ENCODE measurements around the gene CAPN15.
A peak's percentile ranks its signal among the peaks of the same experiment; 100 is the strongest.

Gene CAPN15

DNA sequence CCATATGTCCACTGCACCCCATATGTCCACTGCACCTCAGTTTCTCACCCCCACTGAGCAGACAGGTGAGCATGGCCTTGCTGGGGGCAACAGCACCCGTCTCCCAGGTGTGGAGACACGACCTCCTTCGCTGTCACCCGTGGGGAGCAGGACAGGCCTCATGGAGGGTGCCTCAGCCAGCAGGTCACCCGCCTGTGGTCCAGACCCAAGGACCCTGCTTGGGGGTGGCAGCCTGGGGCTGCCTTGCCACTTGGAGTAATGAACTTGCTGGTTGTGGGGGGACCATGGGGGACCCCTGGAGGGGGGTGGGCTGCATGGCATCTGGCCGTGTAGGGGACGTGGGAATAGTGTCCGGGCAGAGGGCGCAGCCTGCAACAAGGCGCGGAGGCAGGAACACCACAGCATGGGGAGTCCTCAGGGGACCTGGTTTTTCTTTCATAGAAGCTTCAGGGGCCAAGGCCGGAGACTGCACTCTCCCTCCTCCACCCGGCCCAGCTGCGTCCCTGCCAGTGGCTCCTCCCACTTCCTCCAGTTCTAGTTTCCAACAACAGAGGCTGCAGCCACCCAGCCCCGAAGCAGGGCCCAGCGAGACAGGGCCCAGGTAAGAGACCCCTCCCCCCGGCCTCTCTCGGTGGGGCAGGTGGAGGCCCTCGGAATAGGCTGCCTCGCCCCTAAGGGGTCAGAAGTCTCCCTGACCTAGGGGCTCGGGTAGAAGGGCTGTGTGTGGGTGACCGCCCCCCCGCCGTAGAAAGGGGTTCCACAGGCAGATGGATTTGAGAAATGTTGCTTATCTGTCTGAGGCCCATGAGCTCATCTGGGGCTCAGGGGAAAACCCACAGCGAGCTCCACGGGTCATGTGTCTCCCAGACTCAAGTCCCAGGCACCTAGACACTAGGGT, 39.2 kb downstream of the CAPN15 start, which contains the start of gene NHLRC4:
TSS of gene NHLRC4 (plus strand) at position 531 of the 898 bp plus-strand sequence. CDS start 1,043 bp downstream, outside the sequence.
- no peak within 1 kb of the TSS for H3K4me3 ChIP-seq (ENCODE audit: low read depth, low read length)
- DNase-seq (ENCODE audit: low read depth): no peak
- TF ChIP-seq, protein P1, sequence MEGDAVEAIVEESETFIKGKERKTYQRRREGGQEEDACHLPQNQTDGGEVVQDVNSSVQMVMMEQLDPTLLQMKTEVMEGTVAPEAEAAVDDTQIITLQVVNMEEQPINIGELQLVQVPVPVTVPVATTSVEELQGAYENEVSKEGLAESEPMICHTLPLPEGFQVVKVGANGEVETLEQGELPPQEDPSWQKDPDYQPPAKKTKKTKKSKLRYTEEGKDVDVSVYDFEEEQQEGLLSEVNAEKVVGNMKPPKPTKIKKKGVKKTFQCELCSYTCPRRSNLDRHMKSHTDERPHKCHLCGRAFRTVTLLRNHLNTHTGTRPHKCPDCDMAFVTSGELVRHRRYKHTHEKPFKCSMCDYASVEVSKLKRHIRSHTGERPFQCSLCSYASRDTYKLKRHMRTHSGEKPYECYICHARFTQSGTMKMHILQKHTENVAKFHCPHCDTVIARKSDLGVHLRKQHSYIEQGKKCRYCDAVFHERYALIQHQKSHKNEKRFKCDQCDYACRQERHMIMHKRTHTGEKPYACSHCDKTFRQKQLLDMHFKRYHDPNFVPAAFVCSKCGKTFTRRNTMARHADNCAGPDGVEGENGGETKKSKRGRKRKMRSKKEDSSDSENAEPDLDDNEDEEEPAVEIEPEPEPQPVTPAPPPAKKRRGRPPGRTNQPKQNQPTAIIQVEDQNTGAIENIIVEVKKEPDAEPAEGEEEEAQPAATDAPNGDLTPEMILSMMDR (IDR thresholded peaks at IDR 0.05; ENCODE audit: control insufficient read depth, extremely low read depth, insufficient read depth): no peak

GRCh38 chr16:567373-568256, 40.1 kb downstream of the CAPN15 start:
- DNase-seq (ENCODE audit: low read depth): no peak
- H3K4me3 ChIP-seq (ENCODE audit: low read depth, low read length): no peak overlapping the region
- TF ChIP-seq, protein P1 (IDR thresholded peaks at IDR 0.05; ENCODE audit: control insufficient read depth, extremely low read depth, insufficient read depth): no peak

DNA sequence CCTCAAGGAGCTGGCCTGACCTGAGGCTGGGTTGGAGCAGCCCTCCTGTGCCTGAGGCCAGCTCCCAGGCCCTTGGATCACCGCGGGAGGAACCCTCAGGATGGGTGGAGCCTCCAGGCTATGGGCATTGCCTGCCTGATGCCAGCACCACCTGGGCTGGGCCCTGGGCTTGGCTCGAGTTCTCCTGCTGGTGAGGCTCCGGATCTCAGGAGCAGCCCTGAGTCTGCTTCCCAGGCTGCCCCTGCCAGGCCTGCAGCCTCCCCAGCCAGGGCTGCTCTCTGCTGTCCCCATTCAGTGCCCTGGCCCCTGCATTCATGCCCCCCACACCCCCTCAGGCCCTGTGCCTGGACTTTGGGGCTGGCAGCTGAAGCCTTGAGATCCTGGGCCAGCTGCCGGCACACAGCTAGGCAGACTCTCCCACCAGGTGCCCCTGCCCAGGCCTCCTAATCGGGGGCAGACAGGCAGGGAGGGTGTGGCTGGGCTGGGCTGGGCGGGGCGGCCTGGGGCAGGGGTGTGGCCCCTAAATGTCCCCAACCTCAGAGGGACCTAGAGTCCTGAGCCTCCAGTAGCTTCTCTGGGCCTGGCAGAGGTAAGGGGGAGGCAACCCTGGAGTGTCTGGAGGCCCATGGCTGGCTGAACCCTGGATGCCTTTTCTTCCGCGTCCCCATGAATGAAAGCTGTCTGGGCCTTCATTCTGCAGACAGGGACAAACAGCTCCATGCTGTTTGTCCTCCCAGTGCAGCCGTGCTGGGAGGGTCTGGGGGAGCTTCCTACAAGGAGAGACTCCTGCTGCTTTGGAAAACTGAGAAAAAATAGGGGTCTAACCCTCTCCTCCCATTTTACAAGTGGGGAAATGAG, 41.1 kb downstream of the CAPN15 start:
- no peak for DNase-seq (ENCODE audit: low read depth)
- peak overlapping the region; percentile 92 for H3K4me3 ChIP-seq (ENCODE audit: low read depth, low read length)
- TF ChIP-seq, protein P1 (IDR thresholded peaks at IDR 0.05; ENCODE audit: control insufficient read depth, extremely low read depth, insufficient read depth): no peak

- no peak for DNase-seq (ENCODE audit: low read depth)
- TF ChIP-seq, protein P1 (IDR thresholded peaks at IDR 0.05; ENCODE audit: control insufficient read depth, extremely low read depth, insufficient read depth): no peak
- peak within 1 kb of the TSS; percentile 92 for H3K4me3 ChIP-seq (ENCODE audit: low read depth, low read length)
These were observed 42.1 kb downstream of the CAPN15 start, which contains the start of gene PIGQ for GRCh38 chr16:569445-570254. PIGQ (plus strand) TSS chr16:569968; CDS start chr16:574075, 4,107 bp downstream.

DNA sequence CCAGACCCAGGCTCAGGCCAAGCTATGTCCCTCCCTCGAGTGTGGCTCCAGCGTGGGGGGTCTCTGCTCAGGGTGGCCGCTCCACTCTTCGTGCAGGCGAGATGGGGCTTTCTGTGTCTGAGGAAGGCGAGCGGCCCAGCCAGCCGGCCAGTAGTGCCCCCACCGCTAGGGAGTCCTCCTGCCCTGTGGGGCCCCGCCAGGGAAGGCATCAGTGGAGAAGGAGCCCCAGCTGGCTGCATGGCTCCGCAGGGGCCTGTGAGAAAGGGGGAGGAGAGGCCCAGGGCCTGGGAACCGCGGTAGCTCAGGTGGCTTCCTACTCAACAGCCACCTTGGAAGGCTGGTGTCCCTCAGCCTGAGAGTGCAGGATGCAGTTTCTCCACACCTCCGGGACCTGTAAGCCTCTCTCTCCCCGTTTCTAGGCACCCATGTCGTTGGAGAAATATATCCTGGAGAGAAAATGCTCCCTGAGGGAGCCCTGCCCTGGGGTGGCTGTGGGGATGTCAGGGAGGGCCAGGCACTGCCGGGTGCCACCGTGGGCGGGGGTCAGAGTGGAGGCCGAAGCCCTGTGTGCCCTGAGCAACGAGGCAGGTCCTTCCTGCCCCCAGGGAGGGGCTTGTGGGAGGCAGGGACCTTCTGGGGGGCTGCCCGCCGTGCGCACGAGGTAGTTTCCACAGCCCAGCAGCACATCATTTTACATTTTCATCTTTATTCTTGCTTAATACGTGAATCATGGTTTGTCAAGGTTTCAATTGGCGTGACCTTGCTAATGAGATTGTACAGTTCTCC, 45.5 kb downstream of the CAPN15 start:
- DNase-seq (ENCODE audit: low read depth): no peak
- no peak overlapping the region for H3K4me3 ChIP-seq (ENCODE audit: low read depth, low read length)
- TF ChIP-seq, protein P1 (IDR thresholded peaks at IDR 0.05; ENCODE audit: control insufficient read depth, extremely low read depth, insufficient read depth): no peak
